Ecto neural progenitor cell (in vitro differentiated cells): ENCODE results near the gene SGCG.
"Not testable (repeated sequence)": the region's sequence is repeated elsewhere in the genome, so short reads cannot be mapped to it uniquely, and the experiment has no call there.

Source experiments
- DNase-seq: peaks from one replicate; pipeline ENCODE4 v3.0.0-alpha.2; 2018; ENCODE audit warnings: low spot score

SGCG gene

DNA sequence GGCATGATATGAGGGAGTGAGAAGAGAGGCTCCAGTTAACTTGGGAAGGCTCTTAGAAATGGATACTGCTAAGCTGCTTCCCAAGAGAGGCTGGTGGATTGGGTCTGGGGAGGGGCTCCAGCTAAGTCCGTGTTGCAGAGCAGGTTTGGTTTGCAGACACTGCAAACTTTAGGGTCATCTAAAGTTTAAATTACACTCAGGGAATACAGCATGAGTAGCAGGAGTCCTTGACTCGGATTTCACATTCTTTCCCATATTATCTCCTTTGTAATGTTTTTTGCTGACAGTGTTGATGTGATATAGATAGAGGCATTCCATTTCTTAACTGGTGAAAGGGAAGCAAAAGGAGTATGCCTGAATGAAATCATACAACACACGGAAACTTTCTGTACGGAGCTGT is 31.9 kb downstream of the SGCG start:
- no peak for DNase-seq

- no peak for DNase-seq
Observed at GRCh38 chr13:23231241-23231640, 50.5 kb downstream of the SGCG start.

DNA sequence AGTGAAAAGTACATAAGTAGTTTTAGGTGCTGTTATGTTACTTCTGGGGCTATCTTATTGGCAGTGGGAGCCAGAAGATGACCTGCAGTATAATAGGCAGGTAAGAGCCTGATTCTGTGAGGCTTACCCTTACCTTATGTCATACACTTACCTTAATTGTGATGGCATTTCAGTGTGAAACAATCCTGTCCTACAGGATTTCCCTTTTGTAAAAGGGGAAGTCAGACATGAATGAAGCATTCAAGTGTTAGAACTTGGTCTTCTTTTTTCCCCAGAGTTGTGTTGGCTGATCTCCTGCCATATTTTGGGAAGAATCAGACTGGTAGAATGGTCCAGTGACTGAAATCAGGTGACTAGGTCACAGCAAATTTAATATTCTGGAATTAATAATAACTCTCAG is 55.2 kb downstream of the SGCG start:
- no peak for DNase-seq

- DNase-seq, result no peak
Observed at GRCh38 chr13:23243066-23243465, 62.3 kb downstream of the SGCG start.

- DNase-seq, result not testable (repeated sequence)
Observed at GRCh38 chr13:23248410-23248809, 67.6 kb downstream of the SGCG start.

GRCh38 chr13:23254506-23254905 is 73.7 kb downstream of the SGCG start:
- DNase-seq, result no peak

DNA sequence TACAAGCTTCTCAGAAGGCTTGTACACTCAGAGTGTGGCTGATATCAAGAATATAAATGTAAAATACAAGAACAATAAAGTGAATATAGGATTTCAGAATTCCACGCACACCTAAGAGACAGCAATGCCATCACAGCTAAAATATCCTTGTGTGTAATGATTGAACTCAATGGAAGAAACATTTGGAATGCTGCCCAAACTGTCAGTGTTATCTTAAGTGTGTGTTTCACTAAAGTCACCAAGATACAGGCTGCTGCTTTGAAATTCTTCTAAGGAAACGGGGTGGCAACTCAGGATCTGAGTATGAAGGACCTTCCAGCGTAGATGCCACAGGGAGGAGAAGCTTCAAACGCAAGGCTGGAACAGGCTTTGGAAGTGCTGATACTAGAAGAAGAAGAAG is 86.8 kb downstream of the SGCG start:
- no peak for DNase-seq

- no peak for DNase-seq
Observed at GRCh38 chr13:23268441-23268840, 87.7 kb downstream of the SGCG start.

GRCh38 chr13:23271331-23271730 is 90.6 kb downstream of the SGCG start:
- DNase-seq, result no peak

DNA sequence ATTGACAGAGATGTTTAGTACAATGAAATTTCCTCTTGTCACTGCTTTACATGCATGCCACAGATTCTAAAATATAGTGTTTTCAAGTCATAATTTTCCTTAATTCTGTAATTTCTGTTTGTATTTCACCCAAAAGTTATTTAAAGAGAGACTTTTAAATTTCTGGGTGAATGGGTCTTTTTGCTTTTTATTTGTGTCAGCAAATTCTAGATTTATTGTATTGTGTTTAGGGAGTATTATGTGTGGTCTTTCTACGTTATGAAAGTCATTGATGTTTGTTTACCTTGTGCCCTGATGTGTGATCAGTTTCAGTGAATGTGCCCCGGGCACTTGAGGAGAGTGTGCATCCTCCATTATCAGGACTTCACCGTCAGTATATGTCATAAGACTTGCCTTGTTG is 92.7 kb downstream of the SGCG start:
- no peak for DNase-seq

DNA sequence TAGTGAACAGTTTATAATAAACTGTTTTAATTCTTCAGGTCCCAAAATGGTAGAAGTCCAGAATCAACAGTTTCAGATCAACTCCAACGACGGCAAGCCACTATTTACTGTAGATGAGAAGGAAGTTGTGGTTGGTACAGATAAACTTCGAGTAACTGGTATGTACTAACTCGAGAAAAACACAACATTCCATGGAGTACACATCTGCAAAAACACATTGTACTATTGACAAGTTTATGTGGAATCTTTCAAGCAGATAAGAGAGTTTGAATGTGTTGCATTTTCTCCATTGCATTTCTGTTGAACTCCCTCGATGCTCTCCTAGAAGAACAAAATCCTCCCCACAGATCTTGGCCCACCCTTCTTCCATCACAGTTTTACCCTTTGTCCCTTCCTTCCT is 98.5 kb downstream of the SGCG start:
- DNase-seq, result no peak

DNA sequence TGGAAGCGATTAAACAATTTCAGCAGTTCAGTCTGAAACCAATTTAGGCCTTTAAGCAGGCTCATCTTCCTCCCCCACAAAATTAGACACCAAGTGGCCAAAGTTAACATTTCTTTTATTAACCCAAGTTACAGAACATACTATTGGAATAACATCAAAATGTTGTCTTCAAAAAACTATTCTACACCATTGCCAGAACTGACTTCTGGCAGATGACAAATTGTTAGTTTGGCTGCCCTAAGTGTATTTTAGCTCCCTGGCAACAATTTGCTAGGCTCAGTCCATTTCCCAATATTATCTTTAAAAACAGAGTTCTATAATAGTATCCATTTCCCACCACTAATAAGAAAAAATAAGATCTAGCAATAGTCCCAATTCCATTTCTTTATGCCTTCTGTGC is 107.8 kb downstream of the SGCG start:
- DNase-seq, result no peak

DNA sequence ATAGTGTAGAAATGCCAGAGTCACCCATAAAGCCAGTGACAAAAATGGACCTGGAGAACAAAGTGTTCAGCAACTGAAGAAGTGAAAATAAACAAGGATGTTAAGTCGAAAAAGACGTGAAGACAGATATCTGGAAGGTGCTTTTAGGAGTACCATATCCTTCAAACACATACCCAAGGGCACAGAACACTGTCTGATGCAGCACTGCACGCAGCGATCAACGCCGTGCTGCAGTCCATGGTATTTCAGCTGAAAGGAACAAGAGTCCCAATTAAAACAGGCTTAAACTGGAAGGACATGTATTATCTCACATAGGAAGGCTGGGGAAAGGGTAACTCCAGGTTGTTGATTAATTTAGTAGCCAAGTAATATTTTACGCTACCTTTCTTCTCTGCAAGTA is 108.2 kb downstream of the SGCG start:
- no peak for DNase-seq

- DNase-seq, result no peak
Observed at GRCh38 chr13:23289917-23290357, 109.2 kb downstream of the SGCG start.

DNA sequence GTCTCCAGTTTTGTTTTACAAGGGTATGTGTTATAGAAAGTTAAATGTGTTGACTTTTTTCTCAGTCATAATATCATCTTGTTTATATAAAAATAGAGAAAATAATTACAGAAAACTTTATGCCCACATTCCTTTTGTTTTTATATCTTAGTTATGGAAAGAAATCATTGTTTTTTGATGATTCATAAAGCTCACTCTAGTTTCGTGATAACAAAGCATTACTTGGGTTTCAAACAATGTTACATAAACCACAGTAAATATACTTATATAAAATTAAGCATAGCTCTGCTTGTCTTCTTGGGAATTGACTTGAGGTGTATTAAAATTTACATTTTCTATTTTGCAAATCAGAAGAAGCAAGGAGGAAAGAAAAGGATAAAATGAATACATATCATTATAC is 111.8 kb downstream of the SGCG start:
- no peak for DNase-seq

GRCh38 chr13:23314837-23315236 is 134.1 kb downstream of the SGCG start:
- DNase-seq, result not testable (repeated sequence)

GRCh38 chr13:23319883-23320224 is 139.1 kb downstream of the SGCG start:
- no peak for DNase-seq

DNA sequence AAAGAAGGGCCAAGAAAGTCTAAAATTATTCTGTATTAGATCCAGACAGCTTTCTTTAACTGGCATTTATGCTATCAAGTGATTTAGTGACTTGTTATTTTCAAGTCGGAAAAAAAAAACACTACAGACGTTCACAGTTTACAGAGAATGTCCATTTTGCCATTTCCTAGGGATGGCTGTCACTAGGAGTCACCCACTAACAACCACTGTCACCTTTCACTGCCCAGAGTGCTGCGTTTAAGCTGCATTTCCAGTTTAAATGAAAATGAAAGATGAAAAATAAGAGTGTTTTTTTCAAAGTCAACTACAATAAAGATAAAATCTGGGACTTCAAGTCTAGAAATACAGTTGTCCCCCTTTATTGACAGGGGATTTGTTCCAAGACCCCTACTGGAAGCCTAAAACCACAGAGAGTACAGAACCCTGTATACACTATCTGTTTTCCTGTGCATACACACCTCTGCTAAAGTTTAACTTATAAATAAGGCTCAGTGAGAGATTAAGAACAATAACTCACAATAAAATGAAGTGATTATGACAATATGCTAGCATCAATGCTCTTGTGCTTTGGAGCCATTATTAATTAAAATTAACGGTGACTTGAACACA is 140.3 kb downstream of the SGCG start:
- DNase-seq, result no peak

GRCh38 chr13:23321535-23322241 is 140.9 kb downstream of the SGCG start:
- no peak for DNase-seq

- no peak for DNase-seq
Observed at GRCh38 chr13:23322353-23323336, 141.9 kb downstream of the SGCG start.

GRCh38 chr13:23323946-23324709 is 143.3 kb downstream of the SGCG start:
- no peak for DNase-seq

- DNase-seq, result no peak
Observed at GRCh38 chr13:23325191-23325590, 144.4 kb downstream of the SGCG start.
